ENCODE data around the gene SRGN. TPM values are rescaled to one million over a fixed set of nuclear protein-coding genes. Genes with fewer than 3 reads are reported as not detected.
"Not testable (repeated sequence)": the region's sequence is repeated elsewhere in the genome, so short reads cannot be mapped to it uniquely, and the experiment has no call there.

The SRGN gene, protein sequence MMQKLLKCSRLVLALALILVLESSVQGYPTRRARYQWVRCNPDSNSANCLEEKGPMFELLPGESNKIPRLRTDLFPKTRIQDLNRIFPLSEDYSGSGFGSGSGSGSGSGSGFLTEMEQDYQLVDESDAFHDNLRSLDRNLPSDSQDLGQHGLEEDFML
- 47.3 and 49.9 TPM in 2 replicates for total RNA-seq
- total RNA-seq (2013), result 104 TPM
- 50.8 and 52.3 TPM in 2 replicates for polyA plus RNA-seq
- 43.2 and 58.6 TPM in 2 replicates for polyA minus RNA-seq

DNA sequence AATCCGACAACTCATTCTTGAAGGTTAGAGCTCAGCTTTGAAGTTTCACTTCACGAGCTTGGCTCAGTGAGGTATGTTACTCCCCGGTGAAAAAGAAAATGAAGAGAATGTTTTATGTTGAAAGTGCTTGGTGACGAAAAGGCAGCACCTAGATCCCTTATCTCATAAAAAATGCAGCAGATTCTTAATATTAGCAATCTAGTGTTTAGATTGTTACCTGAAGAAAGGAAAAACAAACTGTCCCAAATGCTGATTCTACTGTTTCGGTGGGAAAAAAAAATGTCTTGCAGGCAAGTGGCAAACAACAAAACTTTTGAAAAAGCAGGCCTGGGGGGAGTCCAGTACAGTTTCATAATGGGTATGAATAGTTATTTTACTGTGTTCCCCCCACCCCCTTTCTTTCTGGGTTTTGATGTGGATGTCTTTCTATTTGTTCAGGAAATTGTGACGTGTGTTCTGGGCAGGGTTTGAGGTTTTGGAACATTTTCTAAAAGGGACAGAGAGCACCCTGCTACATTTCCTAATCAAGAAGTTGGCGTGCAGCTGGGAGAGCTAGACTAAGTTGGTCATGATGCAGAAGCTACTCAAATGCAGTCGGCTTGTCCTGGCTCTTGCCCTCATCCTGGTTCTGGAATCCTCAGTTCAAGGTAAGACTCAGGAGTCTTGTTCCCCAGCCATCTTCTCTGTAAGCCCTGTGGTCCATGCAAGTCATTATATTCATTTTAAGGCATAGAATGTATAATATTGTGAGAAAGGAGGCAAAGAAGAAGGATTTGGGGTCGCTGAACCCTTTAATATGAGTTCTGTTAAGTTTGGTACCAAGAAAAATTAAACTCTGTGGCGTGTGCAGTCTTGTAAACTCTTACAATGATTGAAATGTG lies at the start of gene SRGN:
Gene SRGN, plus strand, starts transcription at position 514 of the 881 bp plus-strand sequence. Its CDS starts 55 bp downstream, at position 569.
- H3K9me3 Mint-ChIP-seq (ENCODE audit: insufficient read depth), result no peaks in the 10 kb centered on the region
- H3K4me1 Mint-ChIP-seq, result peaks cover 55% of the 10 kb centered on the region
- TF ChIP-seq EZH2 (IDR thresholded peaks at IDR 0.05; ENCODE audit: borderline replicate concordance, insufficient read depth, low read depth, low read length, poor library complexity, severe bottlenecking), result no peak
- TF ChIP-seq, protein P1, sequence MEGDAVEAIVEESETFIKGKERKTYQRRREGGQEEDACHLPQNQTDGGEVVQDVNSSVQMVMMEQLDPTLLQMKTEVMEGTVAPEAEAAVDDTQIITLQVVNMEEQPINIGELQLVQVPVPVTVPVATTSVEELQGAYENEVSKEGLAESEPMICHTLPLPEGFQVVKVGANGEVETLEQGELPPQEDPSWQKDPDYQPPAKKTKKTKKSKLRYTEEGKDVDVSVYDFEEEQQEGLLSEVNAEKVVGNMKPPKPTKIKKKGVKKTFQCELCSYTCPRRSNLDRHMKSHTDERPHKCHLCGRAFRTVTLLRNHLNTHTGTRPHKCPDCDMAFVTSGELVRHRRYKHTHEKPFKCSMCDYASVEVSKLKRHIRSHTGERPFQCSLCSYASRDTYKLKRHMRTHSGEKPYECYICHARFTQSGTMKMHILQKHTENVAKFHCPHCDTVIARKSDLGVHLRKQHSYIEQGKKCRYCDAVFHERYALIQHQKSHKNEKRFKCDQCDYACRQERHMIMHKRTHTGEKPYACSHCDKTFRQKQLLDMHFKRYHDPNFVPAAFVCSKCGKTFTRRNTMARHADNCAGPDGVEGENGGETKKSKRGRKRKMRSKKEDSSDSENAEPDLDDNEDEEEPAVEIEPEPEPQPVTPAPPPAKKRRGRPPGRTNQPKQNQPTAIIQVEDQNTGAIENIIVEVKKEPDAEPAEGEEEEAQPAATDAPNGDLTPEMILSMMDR (IDR thresholded peaks at IDR 0.05), result no peak

DNA sequence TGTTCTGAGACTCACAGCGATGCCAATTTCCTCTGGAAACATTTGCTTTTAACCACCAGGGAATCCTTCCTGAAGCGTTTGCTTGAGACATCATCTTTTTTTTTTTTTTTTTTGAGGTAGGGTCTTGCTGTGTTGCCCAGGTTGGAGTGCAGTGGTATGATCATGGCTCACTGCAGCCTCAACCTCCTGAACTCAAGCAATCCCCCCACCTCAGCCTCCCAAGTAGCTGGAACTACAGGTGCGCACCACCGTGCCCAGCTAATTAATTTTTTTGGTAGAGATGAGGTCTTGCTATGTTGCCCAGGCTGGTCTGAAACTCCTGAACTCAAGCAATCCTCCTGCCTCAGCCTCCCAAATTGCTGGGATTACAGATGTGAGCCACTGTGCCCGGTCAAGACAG lies 47.0 kb upstream of the SRGN start:
- H3K9me3 Mint-ChIP-seq (ENCODE audit: insufficient read depth); intact Hi-C loops (cut with micrococcal nuclease); H3K9me3 ChIP-seq (ENCODE audit: control extremely low read depth in 1 of 3, control insufficient read depth in 2 of 3, insufficient read depth in 1 of 3, low read length in 2 of 3); H3K27me3 ChIP-seq (replicated peaks in 1 of 4; ENCODE audit: control extremely low read depth in 1 of 4, control insufficient read depth in 3 of 4, insufficient read depth in 4 of 4, low read length in 3 of 4); H3K27ac ChIP-seq (ENCODE audit: low read length in 2 of 2); H2AFZ ChIP-seq (ENCODE audit: insufficient read depth, low read depth, low read length, poor library complexity, severe bottlenecking); H3K27ac Mint-ChIP-seq; H3K79me2 ChIP-seq (ENCODE audit: control insufficient read depth, insufficient read depth, low read length); H3K9ac ChIP-seq (ENCODE audit: low read length); H3K4me2 ChIP-seq (replicated peaks; ENCODE audit: low read depth, low read length, poor library complexity, severe bottlenecking); H4K20me1 ChIP-seq (ENCODE audit: control insufficient read depth, insufficient read depth, low read length, poor library complexity, severe bottlenecking); ATAC-seq (ENCODE audit: low read depth); H3K27me3 Mint-ChIP-seq; H3K36me3 ChIP-seq (replicated peaks in 1 of 2; ENCODE audit: control extremely low read depth in 1 of 2, control insufficient read depth in 1 of 2, extremely low read depth in 1 of 2, insufficient read depth in 2 of 2, low read length in 1 of 2); H3K4me3 Mint-ChIP-seq; H3K4me3 ChIP-seq (ENCODE audit: control extremely low read depth in 1 of 5, extremely low read depth in 1 of 5, insufficient read depth in 1 of 5, low read depth in 2 of 5, low read length in 4 of 5); POLR2A ChIA-PET; DNase-seq: not testable (repeated sequence)
- H3K4me1 Mint-ChIP-seq, result peaks cover 20% of the 10 kb centered on the region
- peaks cover 12 to 24% of the 10 kb centered on the region in 2 donors for H3K4me1 ChIP-seq (ENCODE audit: control insufficient read depth in 2 of 2, insufficient read depth in 2 of 2, low read length in 2 of 2)
- WGBS (ENCODE audit: insufficient coverage), result 100% methylated on average over 1 of the region's 5 CpGs
- CTCF ChIA-PET, result interaction anchor here (1.8 kb wide), 1 partner anchor 36 kb away, joined by 5 read pairs; no protein-coding TSS in a partner anchor

More for the DNA sequence above, at the start of gene SRGN:
- Mint-ChIP-seq H3K4me3 (peak within 1 kb of the TSS; percentile 87), H3K27ac (peak within 1 kb of the TSS; percentile 94), H3K27me3 (no peaks in the 10 kb centered on the region)
- Histone ChIP-seq H3K4me2 (replicated peaks; ENCODE audit: low read depth, low read length, poor library complexity, severe bottlenecking) (peak within 1 kb of the TSS; percentile 97), H4K20me1 (ENCODE audit: control insufficient read depth, insufficient read depth, low read length, poor library complexity, severe bottlenecking) (no peaks in the 10 kb centered on the region), H3K36me3 (replicated peaks in 1 of 2; ENCODE audit: control extremely low read depth in 1 of 2, control insufficient read depth in 1 of 2, extremely low read depth in 1 of 2, insufficient read depth in 2 of 2, low read length in 1 of 2) (no peaks in the 10 kb centered on the region), H3K4me1 (ENCODE audit: control insufficient read depth in 2 of 2, insufficient read depth in 2 of 2, low read length in 2 of 2) (peaks cover 38 to 39% of the 10 kb centered on the region in 2 donors), H3K27me3 (replicated peaks in 1 of 4; ENCODE audit: control extremely low read depth in 1 of 4, control insufficient read depth in 3 of 4, insufficient read depth in 4 of 4, low read length in 3 of 4) (no peaks in the 10 kb centered on the region), H3K27ac (ENCODE audit: low read length in 2 of 2) (peak within 1 kb of the TSS; percentile 73 to 91), H3K9ac (ENCODE audit: low read length) (peak within 1 kb of the TSS; percentile 88), H2AFZ (ENCODE audit: insufficient read depth, low read depth, low read length, poor library complexity, severe bottlenecking) (peak within 1 kb of the TSS; percentile 76), H3K4me3 (ENCODE audit: control extremely low read depth in 1 of 5, extremely low read depth in 1 of 5, insufficient read depth in 1 of 5, low read depth in 2 of 5, low read length in 4 of 5) (peak within 1 kb of the TSS; percentile 40 to 95 (median 64)), H3K79me2 (ENCODE audit: control insufficient read depth, insufficient read depth, low read length) (peaks cover 35% of the 10 kb centered on the region), H3K9me3 (ENCODE audit: control extremely low read depth in 1 of 3, control insufficient read depth in 2 of 3, insufficient read depth in 1 of 3, low read length in 2 of 3) (no peaks in the 10 kb centered on the region)
- POLR2A ChIA-PET, result interaction anchor here (0.6 to 1.0 kb wide), 4 partner anchors 8 to 273 kb away, joined by 3 to 8 read pairs (median 3); no protein-coding TSS in a partner anchor
- peak; percentile 78 for DNase-seq
- intact Hi-C loops (cut with micrococcal nuclease), result loop anchor here (1.0 kb wide), 1 partner anchor 187 kb away; the partner anchor contains the start of gene DDX50
- CTCF ChIA-PET, result interaction anchor here (0.7 to 11.8 kb wide), 4 partner anchors 22 to 408 kb away, joined by 3 to 197 read pairs (median 4); partner anchors contain the start of gene DDX21
- ATAC-seq (ENCODE audit: low read depth), result peak; percentile 68
- 2% methylated on average over 3 of the region's 10 CpGs for WGBS (ENCODE audit: insufficient coverage)
